Fibroblast of villous mesenchyme (primary cell): ENCODE data around the gene HADH. TPM values are rescaled to one million over a fixed set of nuclear protein-coding genes. Genes with fewer than 3 reads are reported as not detected.

Source experiments
- DNase-seq: peaks from one replicate; pipeline ENCODE4 v3.0.0-alpha.2; 2010; ENCODE audit warnings: low read depth
- H3K4me3 ChIP-seq: 2 replicates; pipeline ENCODE4 v1.5.1; 2011; ENCODE audit warnings: low read depth, mild to moderate bottlenecking, low read length
- CTCF ChIP-seq: IDR thresholded peaks from 2 replicates; pipeline ENCODE4 v1.5.1; 2012; ENCODE audit warnings: low read depth, mild to moderate bottlenecking, low read length; ENCODE audit not compliant: insufficient read depth
- total RNA-seq: library from RNA; depleted of rRNA; stranded (reverse); fragments of >200 nt; gene quantifications from 2 replicates; pipeline ENCODE4 v1.2.3, GENCODE V29; 2012

HADH gene
- total RNA-seq, 1 donor = 11.2 TPM

GRCh38 chr4:108037884-108038283 lies 48.2 kb downstream of the HADH start:
- no peak for TF ChIP-seq CTCF
- no peak overlapping the region for H3K4me3 ChIP-seq
- DNase-seq = no peak

- TF ChIP-seq CTCF = no peak
- DNase-seq = no peak
- H3K4me3 ChIP-seq = no peak overlapping the region
These were observed 53.2 kb downstream of the HADH start for GRCh38 chr4:108042927-108043326.

GRCh38 chr4:108043526-108043925 lies 53.8 kb downstream of the HADH start:
- no peak for TF ChIP-seq CTCF
- H3K4me3 ChIP-seq = no peak overlapping the region
- no peak for DNase-seq

GRCh38 chr4:108044951-108045686 lies 55.4 kb downstream of the HADH start:
- no peak for TF ChIP-seq CTCF
- H3K4me3 ChIP-seq = no peak overlapping the region
- no peak for DNase-seq

- H3K4me3 ChIP-seq = no peak overlapping the region
- no peak for TF ChIP-seq CTCF
- DNase-seq = no peak
These were observed 56.0 kb downstream of the HADH start for GRCh38 chr4:108045687-108046024.

GRCh38 chr4:108047199-108047598 lies 57.5 kb downstream of the HADH start:
- no peak for DNase-seq
- TF ChIP-seq CTCF = no peak
- H3K4me3 ChIP-seq = no peak overlapping the region

GRCh38 chr4:108048157-108048556 lies 58.5 kb downstream of the HADH start:
- DNase-seq = no peak
- no peak overlapping the region for H3K4me3 ChIP-seq
- TF ChIP-seq CTCF = no peak
